DMS79 treated with DMSO at 0.1 percent for 48 hours (cell line): ENCODE results near the gene WSCD2.

Source experiments
- DNase-seq: peaks from one replicate; lab custom pipeline; 2025; lab: John Stamatoyannopoulos, UW

The WSCD2 gene

GRCh38 chr12:108235985-108236263, 106.8 kb downstream of the WSCD2 start:
- no peak for DNase-seq

- no peak for DNase-seq
Observed at GRCh38 chr12:108236366-108236765, 107.3 kb downstream of the WSCD2 start.

- DNase-seq: no peak
Observed at GRCh38 chr12:108237272-108237671, 108.2 kb downstream of the WSCD2 start.

GRCh38 chr12:108238474-108238873, 109.4 kb downstream of the WSCD2 start:
- DNase-seq: no peak

GRCh38 chr12:108239378-108239777, 110.3 kb downstream of the WSCD2 start:
- no peak for DNase-seq

- no peak for DNase-seq
Observed at GRCh38 chr12:108240027-108240785, 111.1 kb downstream of the WSCD2 start.

- DNase-seq: no peak
Observed at GRCh38 chr12:108240928-108241327, 111.8 kb downstream of the WSCD2 start.

GRCh38 chr12:108241986-108242703, 113.1 kb downstream of the WSCD2 start:
- DNase-seq: no peak

- no peak for DNase-seq
Observed at GRCh38 chr12:108247130-108247529, 118.0 kb downstream of the WSCD2 start.

- DNase-seq: no peak
Observed at GRCh38 chr12:108248011-108248410, 118.9 kb downstream of the WSCD2 start.

GRCh38 chr12:108252523-108252922, 123.4 kb downstream of the WSCD2 start:
- DNase-seq: no peak

GRCh38 chr12:108253540-108253939, 124.5 kb downstream of the WSCD2 start:
- no peak for DNase-seq

- no peak for DNase-seq
Observed at GRCh38 chr12:108254030-108254429, 124.9 kb downstream of the WSCD2 start.

GRCh38 chr12:108254517-108255251, 125.6 kb downstream of the WSCD2 start:
- no peak for DNase-seq

- no peak for DNase-seq
Observed at GRCh38 chr12:108255252-108255602, 126.1 kb downstream of the WSCD2 start.

- DNase-seq: no peak
Observed at GRCh38 chr12:108257004-108257403, 127.9 kb downstream of the WSCD2 start.

GRCh38 chr12:108257610-108258106, 128.6 kb downstream of the WSCD2 start:
- no peak for DNase-seq

GRCh38 chr12:108260039-108260438, 131.0 kb downstream of the WSCD2 start:
- DNase-seq: no peak

GRCh38 chr12:108260969-108261368, 131.9 kb downstream of the WSCD2 start:
- DNase-seq: no peak

- DNase-seq: no peak
Observed at GRCh38 chr12:108265505-108265904, 136.4 kb downstream of the WSCD2 start.

- DNase-seq: no peak
Observed at GRCh38 chr12:108266131-108266530, 137.0 kb downstream of the WSCD2 start.

- no peak for DNase-seq
Observed at GRCh38 chr12:108267450-108267849, 138.4 kb downstream of the WSCD2 start.

GRCh38 chr12:108268397-108268796, 139.3 kb downstream of the WSCD2 start:
- no peak for DNase-seq
